GM23248 (cell line): ENCODE results near the gene ZBTB16.

Experiments
- EZH2 ChIP-seq: fragments of 200-600 bp; sonication (generic); IDR thresholded peaks from 2 replicates; pipeline ENCODE4 v1.6.1; 2018; ENCODE audit warnings: antibody characterized with exemption, mild to moderate bottlenecking; ENCODE audit not compliant: insufficient read depth, poor library complexity, severe bottlenecking
- EZH2phosphoT487 ChIP-seq: fragments of 200-600 bp; sonication (generic); IDR thresholded peaks from 2 replicates; pipeline ENCODE4 v1.6.1; 2018; ENCODE audit warnings: antibody characterized with exemption, moderate library complexity, mild to moderate bottlenecking, low read depth; ENCODE audit not compliant: insufficient read depth

DNA sequence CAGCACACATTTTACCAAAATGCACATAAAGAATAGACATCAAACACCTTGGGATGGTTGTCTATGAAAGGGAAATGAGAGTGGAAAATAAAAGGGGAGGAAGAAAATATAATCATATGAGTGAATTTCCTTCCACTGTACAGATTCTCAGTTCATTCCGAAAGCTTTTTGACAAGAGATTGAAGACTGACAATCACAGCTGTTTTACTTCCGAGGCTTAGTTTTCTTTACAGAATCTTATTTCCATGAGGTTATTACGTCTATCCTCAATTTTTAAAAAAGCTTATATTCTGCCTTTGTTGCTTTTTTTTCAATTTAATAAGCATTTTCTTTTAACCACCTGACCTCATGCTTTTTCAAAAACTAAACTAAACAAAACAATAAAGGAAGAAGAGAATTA, 223.9 kb downstream of the ZBTB16 start:
- TF ChIP-seq EZH2 (no peak), EZH2phosphoT487 (no peak)
